LNCAP (cell line): ENCODE measurements around the gene PNRC1.

ENCODE experiments used
- CTCF ChIP-seq: fragments of 450-650 bp; IDR thresholded peaks from 2 replicates; pipeline ENCODE4 v1.5.1; 2017; ENCODE audit warnings: mild to moderate bottlenecking

PNRC1 gene

GRCh38 chr6:89067796-89068195 is 12.8 kb upstream of the PNRC1 start:
- TF ChIP-seq CTCF, result no peak

GRCh38 chr6:89068695-89069094 is 11.9 kb upstream of the PNRC1 start:
- no peak for TF ChIP-seq CTCF

- TF ChIP-seq CTCF, result no peak
Observed at GRCh38 chr6:89069536-89070163, 10.9 kb upstream of the PNRC1 start.

- TF ChIP-seq CTCF, result no peak
Observed at GRCh38 chr6:89071036-89071435, 9.5 kb upstream of the PNRC1 start.

- no peak for TF ChIP-seq CTCF
Observed at GRCh38 chr6:89073014-89073620, 7.4 kb upstream of the PNRC1 start.

- TF ChIP-seq CTCF, result no peak
Observed at GRCh38 chr6:89073840-89074239, 6.7 kb upstream of the PNRC1 start.

- TF ChIP-seq CTCF, result no peak
Observed at GRCh38 chr6:89079511-89080234, 878 bp upstream of the PNRC1 start.
